Transverse colon (tissue), 4 donors: ENCODE data around the gene PAPPA. TPM values are rescaled to one million over a fixed set of nuclear protein-coding genes. Genes with fewer than 3 reads are reported as not detected.

Experiments used
- DNase-seq: peaks from one replicate; pipeline ENCODE4 v3.0.0-alpha.2; 2019
- H3K27ac ChIP-seq, 4 donors: fragments of 200-600 bp; sonication (generic); 2 replicates each; pipeline ENCODE4 v1.5.1; 2016 to 2018; ENCODE audit warnings: inconsistent platforms in 4 of 4
- H3K27me3 ChIP-seq: fragments of 200-600 bp; sonication (generic); 2 replicates; pipeline ENCODE4 v1.5.1; 2017; ENCODE audit warnings: inconsistent platforms
- H3K36me3 ChIP-seq, 4 donors: fragments of 200-600 bp; sonication (generic); 2 replicates each; pipeline ENCODE4 v1.5.1; 2017 to 2019; ENCODE audit warnings: inconsistent platforms in 4 of 4
- H3K4me1 ChIP-seq, 4 donors: fragments of 200-600 bp; sonication (generic); 2 replicates each; pipeline ENCODE4 v1.5.1; 2017 to 2020; ENCODE audit warnings: inconsistent platforms in 4 of 4
- H3K4me3 ChIP-seq, 4 donors: fragments of 200-600 bp; sonication (generic); 1 replicate in 1 of 4; 2 replicates in 3 of 4; pipeline versions ENCODE4 v1.5.1 to v1.6.1; 2017 to 2019; ENCODE audit warnings: inconsistent platforms in 4 of 4
- H3K9me3 ChIP-seq, 2 donors: fragments of 200-600 bp; sonication (generic); 2 replicates each; pipeline ENCODE4 v1.5.1; 2017 to 2019; ENCODE audit warnings: inconsistent platforms in 2 of 2
- CTCF ChIP-seq, 5 experiments: fragments of 200-600 bp in 3 of 5; fragments of 450-650 bp in 2 of 5; sonication (generic) in 3 of 5; IDR thresholded peaks; 1 replicate in 2 of 5; 2 replicates in 3 of 5; pipeline ENCODE4 v1.5.1; 2016 to 2017; ENCODE audit warnings: antibody characterized with exemption in 5 of 5, inconsistent platforms in 3 of 5, mild to moderate bottlenecking in 2 of 5, moderate library complexity in 1 of 5
- EP300 ChIP-seq: sonication (generic); formaldehyde crosslinking; IDR thresholded peaks from one replicate; pipeline ENCODE4 v1.6.1; 2017; ENCODE audit warnings: antibody characterized with exemption, low read depth
- POLR2A ChIP-seq: fragments of 450-650 bp; IDR thresholded peaks from one replicate; pipeline ENCODE4 v1.6.1; 2016; ENCODE audit warnings: antibody characterized with exemption, mild to moderate bottlenecking, moderate library complexity
- POLR2AphosphoS5 ChIP-seq, 3 donors: sonication (generic); formaldehyde crosslinking; IDR thresholded peaks; one replicate each; pipeline ENCODE4 v1.6.1; 2016; ENCODE audit warnings: antibody characterized with exemption in 3 of 3
- WGBS, 2 donors: methylation state at CpG; one replicate each; pipeline ENCODE4 v1.1.5; 2018; ENCODE audit warnings: low coverage in 1 of 2; 5-methylcytosine and 5-hydroxymethylcytosine counted together
- in situ Hi-C, 4 donors: fragments of 200-750 bp; cut with MboI; loops; one replicate each; pipeline versions ENCODE4 v1.15.0 to v1.15.1; 2017; ENCODE audit warnings: low sequenced_read_pairs in 3 of 4, low pct_ligation_motif_present in 1 of 4, low pct_unique_long_range_greater_than_20kb in 1 of 4
- intact Hi-C: fragments of 100-400 bp; cut with DNase I; formaldehyde crosslinking; loops from one replicate; pipeline ENCODE4 v1.15.1; 2023; ENCODE audit warnings: low total_unique reads
- total RNA-seq, 4 donors: library from RNA; depleted of rRNA; stranded (reverse); fragments of >200 nt; gene quantifications; one replicate each; pipeline ENCODE4 v1.1.0, GENCODE V29; 2016

The PAPPA gene
- total RNA-seq, 4 donors from 2014 or later: 0.37 to 4.4 (median 1.4) TPM

- no peak overlapping the region for H3K4me3 ChIP-seq
- no peak for DNase-seq
- TF ChIP-seq EP300 (no peak), CTCF (IDR thresholded peaks at IDR 0.05) (no peak), POLR2AphosphoS5 (IDR thresholded peaks at IDR 0.05) (no peak), POLR2A (no peak)
- no peaks in the 10 kb centered on the region for H3K9me3 ChIP-seq
- intact Hi-C loops (no loop called here), in situ Hi-C loops (no loop called here)
- no peak overlapping the region for H3K27ac ChIP-seq
- no peaks in the 10 kb centered on the region for H3K27me3 ChIP-seq
- peaks cover 0 to 3% (median 0%) of the 10 kb centered on the region in 4 donors for H3K4me1 ChIP-seq
- no peaks in the 10 kb centered on the region for H3K36me3 ChIP-seq
Measured at GRCh38 chr9:116325924-116326323, 172.3 kb downstream of the PAPPA start.

GRCh38 chr9:116327701-116328405 lies 174.3 kb downstream of the PAPPA start:
- no peak overlapping the region for H3K4me3 ChIP-seq
- H3K27ac ChIP-seq: no peak overlapping the region
- peaks cover 0 to 3% (median 0%) of the 10 kb centered on the region in 4 donors for H3K4me1 ChIP-seq
- in situ Hi-C loops: no loop called here
- H3K9me3 ChIP-seq: no peaks in the 10 kb centered on the region
- H3K36me3 ChIP-seq: no peaks in the 10 kb centered on the region
- no peaks in the 10 kb centered on the region for H3K27me3 ChIP-seq
- intact Hi-C loops: no loop called here
- 27 to 35% methylated on average over 3 to 4 of the region's 4 CpGs for WGBS, 2 donors
- no peak for DNase-seq
- no peak for TF ChIP-seq EP300
- no peak for TF ChIP-seq POLR2AphosphoS5 (IDR thresholded peaks at IDR 0.05)
- TF ChIP-seq CTCF (IDR thresholded peaks at IDR 0.05): no peak
- no peak for TF ChIP-seq POLR2A

GRCh38 chr9:116329470-116329869 lies 175.9 kb downstream of the PAPPA start:
- no peak overlapping the region for H3K4me3 ChIP-seq
- 87 to 90% methylated on average over 4 of the region's 4 CpGs for WGBS, 2 donors
- in situ Hi-C loops: no loop called here

GRCh38 chr9:116331241-116331640 lies 177.7 kb downstream of the PAPPA start:
- intact Hi-C loops: no loop called here
- TF ChIP-seq POLR2A (no peak), POLR2AphosphoS5 (IDR thresholded peaks at IDR 0.05) (no peak), EP300 (no peak), CTCF (IDR thresholded peaks at IDR 0.05) (no peak)
- Histone ChIP-seq H3K9me3 (no peaks in the 10 kb centered on the region), H3K4me1 (peaks cover 0 to 3% (median 0%) of the 10 kb centered on the region in 4 donors), H3K27ac (no peak overlapping the region), H3K4me3 (no peak overlapping the region), H3K27me3 (no peaks in the 10 kb centered on the region), H3K36me3 (no peaks in the 10 kb centered on the region)
- DNase-seq: no peak
- in situ Hi-C loops: no loop called here
- WGBS, 2 donors: 78% methylated on average over 3 of the region's 3 CpGs; no CpG with 5 or more reads in 1 of the 2 donors

More at GRCh38 chr9:116329470-116329869, 175.9 kb downstream of the PAPPA start:
- no peaks in the 10 kb centered on the region for H3K9me3 ChIP-seq
- DNase-seq: no peak
- no peaks in the 10 kb centered on the region for H3K36me3 ChIP-seq
- peaks cover 0 to 3% (median 0%) of the 10 kb centered on the region in 4 donors for H3K4me1 ChIP-seq
- TF ChIP-seq POLR2A (no peak), CTCF (IDR thresholded peaks at IDR 0.05) (no peak), POLR2AphosphoS5 (IDR thresholded peaks at IDR 0.05) (no peak), EP300 (no peak)
- no peaks in the 10 kb centered on the region for H3K27me3 ChIP-seq
- intact Hi-C loops: no loop called here
- no peak overlapping the region for H3K27ac ChIP-seq
